H9 (cell line): ENCODE results near the gene C19orf53. TPM values are rescaled to one million over a fixed set of nuclear protein-coding genes. Genes with fewer than 3 reads are reported as not detected.

Experiments used
- DNase-seq: peaks from one replicate; pipeline ENCODE4 v3.0.0-alpha.2; 2017
- H2AFZ ChIP-seq: one replicate; pipeline ENCODE4 v1.6.1; 2013; ENCODE audit warnings: mild to moderate bottlenecking, low read length, control low read depth, moderate library complexity
- H2AK5ac ChIP-seq: 2 replicates; pipeline ENCODE4 v1.6.1; 2013; ENCODE audit warnings: low read length, control low read depth, mixed read lengths; ENCODE audit not compliant: insufficient read length
- H2BK120ac ChIP-seq: one replicate; pipeline ENCODE4 v1.6.1; 2013; ENCODE audit warnings: low read depth, mild to moderate bottlenecking, low read length, control low read depth, inconsistent platforms; ENCODE audit not compliant: poor library complexity, severe bottlenecking
- H2BK12ac ChIP-seq: 2 replicates; pipeline ENCODE4 v1.6.1; 2013; ENCODE audit warnings: low read length, control low read depth, mixed read lengths, low read depth; ENCODE audit not compliant: insufficient read length
- H2BK15ac ChIP-seq: 2 replicates; pipeline ENCODE4 v1.6.1; 2013; ENCODE audit warnings: low read depth, low read length, control low read depth
- H2BK20ac ChIP-seq: one replicate; pipeline ENCODE4 v1.6.1; 2013; ENCODE audit warnings: low read depth, mild to moderate bottlenecking, low read length, control low read depth, inconsistent platforms; ENCODE audit not compliant: poor library complexity, severe bottlenecking
- H2BK5ac ChIP-seq: 2 replicates; pipeline ENCODE4 v1.6.1; 2013; ENCODE audit warnings: low read length, control low read depth, mixed read lengths; ENCODE audit not compliant: insufficient read length
- H3K14ac ChIP-seq: 2 replicates; pipeline ENCODE4 v1.6.1; 2013; ENCODE audit warnings: low read length, control low read depth; ENCODE audit not compliant: insufficient read depth
- H3K18ac ChIP-seq: 2 replicates; pipeline ENCODE4 v1.6.1; 2013; ENCODE audit warnings: low read depth, mild to moderate bottlenecking, mixed read lengths, low read length, control low read depth; ENCODE audit not compliant: insufficient read length
- H3K23ac ChIP-seq: 2 replicates; pipeline ENCODE4 v1.6.1; 2013; ENCODE audit warnings: low read length, control low read depth, mixed read lengths, low read depth; ENCODE audit not compliant: insufficient read length
- H3K23me2 ChIP-seq: 2 replicates; pipeline ENCODE4 v1.6.1; 2013; ENCODE audit warnings: low read depth, mild to moderate bottlenecking, mixed read lengths, low read length, control low read depth; ENCODE audit not compliant: insufficient read length, poor library complexity, severe bottlenecking
- H3K27ac ChIP-seq: 2 replicates; pipeline ENCODE4 v1.5.1; 2013; ENCODE audit warnings: low read length, control low read depth, mixed read lengths, low read depth; ENCODE audit not compliant: insufficient read length
- H3K27me3 ChIP-seq: 2 replicates; pipeline ENCODE4 v1.6.1; 2013; ENCODE audit warnings: low read length, control low read depth, inconsistent platforms; ENCODE audit not compliant: insufficient read depth
- H3K4ac ChIP-seq: 2 replicates; pipeline ENCODE4 v1.6.1; 2013; ENCODE audit warnings: low read depth, mild to moderate bottlenecking, control low read depth, inconsistent platforms, low read length, moderate library complexity
- H3K4me1 ChIP-seq: 2 replicates; pipeline ENCODE4 v1.6.1; 2013; ENCODE audit warnings: low read length, control low read depth, inconsistent platforms; ENCODE audit not compliant: insufficient read depth
- H3K4me2 ChIP-seq: 2 replicates; pipeline ENCODE4 v1.6.1; 2013; ENCODE audit warnings: low read length, control low read depth, mixed read lengths; ENCODE audit not compliant: insufficient read length, insufficient read depth
- H3K56ac ChIP-seq: 2 replicates; pipeline ENCODE4 v1.6.1; 2013; ENCODE audit warnings: low read depth, mild to moderate bottlenecking, mixed read lengths, low read length, control low read depth; ENCODE audit not compliant: insufficient read length
- H3K79me1 ChIP-seq: 2 replicates; pipeline ENCODE4 v1.6.1; 2013; ENCODE audit warnings: low read depth, mild to moderate bottlenecking, moderate library complexity, low read length, control low read depth, inconsistent platforms; ENCODE audit not compliant: insufficient read depth, poor library complexity, severe bottlenecking
- H3K79me2 ChIP-seq: 2 replicates; pipeline ENCODE4 v1.6.1; 2013; ENCODE audit warnings: low read length, control low read depth, inconsistent platforms; ENCODE audit not compliant: insufficient read depth
- H3K9ac ChIP-seq: 2 replicates; pipeline ENCODE4 v1.6.1; 2013; ENCODE audit warnings: low read length, control low read depth, mixed read lengths; ENCODE audit not compliant: insufficient read length; ENCODE audit errors: extremely low read depth
- H3K9me3 ChIP-seq: one replicate; pipeline ENCODE4 v1.6.1; 2013; ENCODE audit warnings: low read depth, low read length, inconsistent platforms; ENCODE audit not compliant: control insufficient read depth
- H3T11ph ChIP-seq: one replicate; pipeline ENCODE4 v1.6.1; 2013; ENCODE audit warnings: mild to moderate bottlenecking, low read length, control low read depth, inconsistent platforms
- H4K20me1 ChIP-seq: one replicate; pipeline ENCODE4 v1.6.1; 2013; ENCODE audit not compliant: control insufficient read depth, insufficient read length, insufficient read depth
- H4K5ac ChIP-seq: 2 replicates; pipeline ENCODE4 v1.6.1; 2013; ENCODE audit warnings: low read depth, mild to moderate bottlenecking, mixed read lengths, low read length, control low read depth; ENCODE audit not compliant: insufficient read length
- H4K8ac ChIP-seq: replicated peaks from 2 replicates; pipeline ENCODE4 v1.6.1; 2013; ENCODE audit warnings: low read length, control low read depth, mixed read lengths, low read depth; ENCODE audit not compliant: insufficient read length
- H4K91ac ChIP-seq: 2 replicates; pipeline ENCODE4 v1.6.1; 2013; ENCODE audit warnings: low read depth, mild to moderate bottlenecking, moderate library complexity, mixed read lengths, low read length, control low read depth; ENCODE audit not compliant: insufficient read length
- H3K27ac Mint-ChIP-seq, 3 experiments: 2 replicates in 2 of 3; 3 replicates in 1 of 3; pipeline ENCODE4 v1.8.0; 2020 to 2021; ENCODE audit warnings: mixed read lengths in 3 of 3, mild to moderate bottlenecking in 1 of 3, moderate library complexity in 1 of 3
- H3K27me3 Mint-ChIP-seq: 2 replicates; pipeline ENCODE4 v1.8.0; 2021; ENCODE audit warnings: low read depth, mild to moderate bottlenecking, moderate library complexity, mixed read lengths
- H3K36me3 Mint-ChIP-seq, 3 experiments: 2 replicates in 2 of 3; 3 replicates in 1 of 3; pipeline ENCODE4 v1.8.0; 2020 to 2021; ENCODE audit warnings: low read depth in 3 of 3, mixed read lengths in 3 of 3; ENCODE audit not compliant: insufficient read depth in 1 of 3
- H3K4me1 Mint-ChIP-seq, 2 experiments: 2 replicates each; pipeline ENCODE4 v1.8.0; 2020; ENCODE audit warnings: mixed read lengths in 2 of 2
- H3K4me3 Mint-ChIP-seq, 2 experiments: 2 replicates in 1 of 2; 3 replicates in 1 of 2; pipeline ENCODE4 v1.8.0; 2020 to 2021; ENCODE audit warnings: mild to moderate bottlenecking in 2 of 2, mixed read lengths in 2 of 2, moderate library complexity in 1 of 2
- H3K9me3 Mint-ChIP-seq, 2 experiments: 2 replicates in 1 of 2; 3 replicates in 1 of 2; pipeline ENCODE4 v1.8.0; 2020; ENCODE audit warnings: mild to moderate bottlenecking in 2 of 2, mixed read lengths in 2 of 2, moderate library complexity in 1 of 2
- CTCF ChIP-seq: fragments of 200-600 bp; sonication (generic); conservative IDR thresholded peaks from 3 replicates; pipeline ENCODE4 v1.8.0; 2021; ENCODE audit warnings: antibody characterized with exemption, mild to moderate bottlenecking
- WGBS: extraction: QIAGEN DNeasy Blood & Tissue Kit; methylation state at CpG from one replicate; pipeline ENCODE4 v1.1.7; 2013; ENCODE audit warnings: missing lambda C conversion rate, low lambda C conversion rate, mixed read lengths; ENCODE audit not compliant: insufficient read length; ENCODE audit errors: extremely low coverage; 5-methylcytosine and 5-hydroxymethylcytosine counted together
- total RNA-seq: library from RNA; stranded (reverse); gene quantifications from 2 replicates; pipeline ENCODE4 v1.2.1, GENCODE V29; 2021

Gene C19orf53
- total RNA-seq, 1 experiment from 2014 or later, result 129 TPM

GRCh38 chr19:13747098-13747453 lies 27.2 kb upstream of the C19orf53 start:
- H4K5ac ChIP-seq, result no peak overlapping the region
- H3K9ac ChIP-seq, result no peak overlapping the region
- H3K9me3 Mint-ChIP-seq, result peaks cover 3% of the 10 kb centered on the region in 2 experiments; a peak in 3 of 5 replicates
- no peak overlapping the region for H4K91ac ChIP-seq
- no peaks in the 10 kb centered on the region for H3K9me3 ChIP-seq
- H3K27ac ChIP-seq, result no peak overlapping the region
- WGBS, result no CpG with 5 or more reads among the region's 8 CpGs
- H2BK12ac ChIP-seq, result no peak overlapping the region
- no peak overlapping the region for H3K4me2 ChIP-seq
- H2AK5ac ChIP-seq, result no peak overlapping the region
- no peaks in the 10 kb centered on the region for H3K27me3 ChIP-seq
- peaks cover 3 to 13% (median 4%) of the 10 kb centered on the region in 3 experiments; a peak in 4 of 7 replicates for H3K36me3 Mint-ChIP-seq
- no peak overlapping the region for H3K27ac Mint-ChIP-seq
- no peak overlapping the region for H2AFZ ChIP-seq
- no peak overlapping the region for H2BK5ac ChIP-seq
- H3K4me3 Mint-ChIP-seq, result peak overlapping the region; percentile 89 to 90
- no peak overlapping the region for H2BK20ac ChIP-seq
- no peak overlapping the region for H4K8ac ChIP-seq
- H3K4me1 ChIP-seq, result no peaks in the 10 kb centered on the region
- peaks cover 2% of the 10 kb centered on the region for H3K79me1 ChIP-seq
- no peak overlapping the region for H2BK120ac ChIP-seq
- H3K4ac ChIP-seq, result no peak overlapping the region
- no peak overlapping the region for H3K14ac ChIP-seq
- H3K18ac ChIP-seq, result peak overlapping the region; percentile 24
- H3K79me2 ChIP-seq, result no peaks in the 10 kb centered on the region
- no peak overlapping the region for H3T11ph ChIP-seq
- no peak overlapping the region for H3K56ac ChIP-seq
- no peaks in the 10 kb centered on the region for H4K20me1 ChIP-seq
- H3K23ac ChIP-seq, result no peak overlapping the region
- peaks cover 14% of the 10 kb centered on the region in 2 experiments for H3K4me1 Mint-ChIP-seq
- no peaks in the 10 kb centered on the region; the same call in 1 of the 2 replicates for H3K27me3 Mint-ChIP-seq
- DNase-seq, result no peak
- no peaks in the 10 kb centered on the region for H3K23me2 ChIP-seq
- TF ChIP-seq CTCF, result no peak
- H2BK15ac ChIP-seq, result no peak overlapping the region
